Measurements from ENCODE around the gene ZNF148.

DNA sequence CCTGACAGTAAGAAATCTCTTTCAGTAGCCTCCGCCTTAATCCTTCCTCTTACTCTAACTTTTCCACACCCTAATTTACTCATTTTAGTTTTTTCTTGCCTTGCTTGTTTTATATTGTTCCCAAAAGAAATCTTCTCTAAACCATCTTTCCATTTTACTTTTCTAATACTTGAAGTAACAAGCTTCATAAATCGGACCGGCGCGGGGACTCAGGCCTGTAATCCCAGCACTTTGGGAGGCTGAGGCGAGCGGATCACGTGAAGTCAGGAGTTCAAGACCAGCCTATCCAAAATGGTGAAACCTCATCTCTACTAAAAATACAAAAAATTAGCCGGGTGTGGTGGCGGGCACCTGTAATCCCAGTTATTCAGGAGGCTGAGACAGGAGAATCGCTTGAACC, 17.3 kb downstream of the ZNF148 start:
- TF ChIP-seq ZNF274 (IDR thresholded peaks at IDR 0.05; ENCODE audit: low read depth, low read length) (no peak), SUZ12 (IDR thresholded peaks at IDR 0.05; ENCODE audit: extremely low read depth, insufficient read depth, insufficient read length) (no peak)
